Natural killer cell treated with Interleukin-12 subunit alpha and Interleukin-12 subunit beta and Interleukin-15 and Interleukin-18, amount 100 ng/mL, for 72 hours (primary cell): Measurements from ENCODE around the gene GPR142. TPM values are rescaled to one million over a fixed set of nuclear protein-coding genes. Genes with fewer than 3 reads are reported as not detected.

Experiments
- ATAC-seq, 2 donors: fragments of 150-1000 bp; cut with Tn5 transposase in 1 of 2; sonication (Bioruptor Pico), chemical (Tn5 transposase) in 1 of 2; 2 replicates each; pipeline ENCODE4 v1.10.0; 2021
- DNase-seq: peaks from one replicate; pipeline ENCODE4 v3.0.0; 2022; ENCODE audit warnings: low spot score
- H3K27ac Mint-ChIP-seq, 2 donors: 1 replicate in 1 of 2; 2 replicates in 1 of 2; pipeline ENCODE4 v1.8.0; 2022; ENCODE audit warnings: mixed read lengths in 2 of 2, mild to moderate bottlenecking in 1 of 2, moderate library complexity in 1 of 2
- H3K27me3 Mint-ChIP-seq, 2 donors: 1 replicate in 1 of 2; 2 replicates in 1 of 2; pipeline ENCODE4 v1.8.0; 2022; ENCODE audit warnings: mixed read lengths in 2 of 2
- H3K36me3 Mint-ChIP-seq: one replicate; pipeline ENCODE4 v1.8.0; 2022; ENCODE audit warnings: mixed read lengths
- H3K4me1 Mint-ChIP-seq, 2 donors: 1 replicate in 1 of 2; 2 replicates in 1 of 2; pipeline ENCODE4 v1.8.0; 2022; ENCODE audit warnings: low read depth in 2 of 2, mixed read lengths in 2 of 2, mild to moderate bottlenecking in 1 of 2
- H3K4me3 Mint-ChIP-seq: one replicate; pipeline ENCODE4 v1.8.0; 2022; ENCODE audit warnings: mixed read lengths
- H3K9me3 Mint-ChIP-seq: 2 replicates; pipeline ENCODE4 v1.8.0; 2022; ENCODE audit warnings: mixed read lengths
- total RNA-seq, 2 donors: library from RNA; stranded (reverse); gene quantifications; one replicate each; pipeline ENCODE4 v1.2.3, GENCODE V29; 2022

The GPR142 gene
- total RNA-seq, 2 donors from 2014 or later, result not detected

DNA sequence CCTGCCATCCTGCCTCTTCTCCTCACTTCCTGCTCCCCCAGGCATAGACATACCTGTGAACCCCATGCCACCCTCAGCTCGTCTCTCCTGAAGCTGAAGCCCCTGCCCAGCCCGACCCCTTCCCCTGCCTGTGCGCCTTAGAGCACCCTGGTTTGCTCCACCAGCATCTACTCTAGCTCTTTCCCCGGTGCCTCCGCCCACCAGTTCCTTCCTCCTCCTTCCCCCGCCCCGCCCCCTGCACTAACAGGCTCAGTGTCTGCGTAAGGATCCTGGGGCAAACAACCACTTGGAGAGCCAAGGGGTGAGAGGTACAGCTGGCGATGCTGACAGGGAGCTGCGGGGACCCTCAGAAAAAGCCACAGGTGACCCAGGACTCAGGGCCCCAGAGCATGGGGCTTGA lies 1.9 kb downstream of the GPR142 start:
- Mint-ChIP-seq H3K27ac (no peak overlapping the region), H3K9me3 (no peaks in the 10 kb centered on the region), H3K4me1 (peaks cover 7 to 11% of the 10 kb centered on the region in 2 donors), H3K27me3 (no peaks in the 10 kb centered on the region), H3K4me3 (peak overlapping the region; percentile 36), H3K36me3 (no peaks in the 10 kb centered on the region)
- DNase-seq (no peak), ATAC-seq (peak; percentile 47 to 66)

DNA sequence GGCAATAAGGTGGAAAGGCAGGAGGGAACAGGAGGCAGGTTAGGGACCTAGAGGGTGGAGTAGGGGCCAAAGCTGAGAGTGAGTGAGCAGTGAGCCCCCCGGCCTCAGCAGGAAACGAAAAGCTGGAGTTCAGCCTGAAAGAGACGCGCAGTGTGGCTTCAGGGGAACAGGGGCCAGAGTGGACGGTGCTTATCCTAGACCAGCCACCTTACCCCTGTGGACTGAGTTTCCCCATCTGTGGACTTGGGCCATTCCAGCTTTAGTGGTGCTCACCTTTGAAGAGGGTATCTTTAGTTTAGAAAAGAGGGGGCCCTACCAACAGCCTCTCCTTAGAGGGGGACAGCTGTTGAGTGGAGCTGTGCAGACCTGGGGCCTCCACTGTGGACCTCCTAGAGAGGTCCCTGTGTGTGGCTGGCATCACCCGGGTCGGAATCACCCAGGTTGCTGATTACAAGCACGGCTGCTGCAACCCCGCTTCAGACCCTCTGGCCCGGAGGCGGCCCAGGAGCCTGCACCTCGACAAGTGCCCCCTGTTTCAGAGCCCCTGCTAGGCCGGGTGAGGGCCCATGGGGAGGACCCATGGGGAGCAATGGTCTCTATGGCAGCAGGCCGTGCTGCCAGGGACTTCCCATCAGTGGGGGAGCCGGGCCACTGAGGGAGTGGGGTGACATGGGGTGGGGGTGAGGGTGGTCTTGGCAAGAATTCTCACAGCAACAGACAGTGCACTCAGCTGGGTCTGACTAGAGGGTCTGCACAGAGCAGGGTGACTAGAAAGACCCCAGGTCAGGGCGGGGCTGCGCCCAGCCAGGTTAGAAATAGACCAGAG lies 2.6 kb downstream of the GPR142 start:
- ATAC-seq (no peak), DNase-seq (peak; percentile 58)
- H3K9me3 Mint-ChIP-seq, result no peaks in the 10 kb centered on the region
- H3K36me3 Mint-ChIP-seq, result no peaks in the 10 kb centered on the region
- peaks cover 7 to 11% of the 10 kb centered on the region in 2 donors for H3K4me1 Mint-ChIP-seq
- no peak overlapping the region for H3K27ac Mint-ChIP-seq
- no peak overlapping the region for H3K4me3 Mint-ChIP-seq
- H3K27me3 Mint-ChIP-seq, result no peaks in the 10 kb centered on the region

DNA sequence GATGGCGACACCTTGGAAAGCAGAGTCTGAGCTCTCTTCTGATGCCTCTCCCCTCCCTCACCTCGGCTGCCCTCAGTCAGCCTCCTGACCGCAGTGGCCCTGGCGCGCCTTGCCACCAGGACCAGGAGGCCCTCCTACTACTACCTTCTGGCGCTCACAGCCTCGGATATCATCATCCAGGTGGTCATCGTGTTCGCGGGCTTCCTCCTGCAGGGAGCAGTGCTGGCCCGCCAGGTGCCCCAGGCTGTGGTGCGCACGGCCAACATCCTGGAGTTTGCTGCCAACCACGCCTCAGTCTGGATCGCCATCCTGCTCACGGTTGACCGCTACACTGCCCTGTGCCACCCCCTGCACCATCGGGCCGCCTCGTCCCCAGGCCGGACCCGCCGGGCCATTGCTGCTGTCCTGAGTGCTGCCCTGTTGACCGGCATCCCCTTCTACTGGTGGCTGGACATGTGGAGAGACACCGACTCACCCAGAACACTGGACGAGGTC lies 4.4 kb downstream of the GPR142 start:
- H3K27me3 Mint-ChIP-seq, result no peaks in the 10 kb centered on the region
- H3K27ac Mint-ChIP-seq, result no peak overlapping the region
- H3K9me3 Mint-ChIP-seq, result no peaks in the 10 kb centered on the region
- H3K4me3 Mint-ChIP-seq, result no peak overlapping the region
- H3K4me1 Mint-ChIP-seq, result peaks cover 7 to 11% of the 10 kb centered on the region in 2 donors
- H3K36me3 Mint-ChIP-seq, result no peaks in the 10 kb centered on the region
- ATAC-seq (no peak), DNase-seq (no peak)

- H3K36me3 Mint-ChIP-seq, result no peaks in the 10 kb centered on the region
- ATAC-seq (no peak), DNase-seq (peak; percentile 50)
- no peaks in the 10 kb centered on the region for H3K27me3 Mint-ChIP-seq
- no peaks in the 10 kb centered on the region for H3K9me3 Mint-ChIP-seq
- peaks cover 7 to 11% of the 10 kb centered on the region in 2 donors for H3K4me1 Mint-ChIP-seq
- H3K4me3 Mint-ChIP-seq, result no peak overlapping the region
- H3K27ac Mint-ChIP-seq, result no peak overlapping the region
Observed at GRCh38 chr17:74372426-74372825, 5.1 kb downstream of the GPR142 start.

DNA sequence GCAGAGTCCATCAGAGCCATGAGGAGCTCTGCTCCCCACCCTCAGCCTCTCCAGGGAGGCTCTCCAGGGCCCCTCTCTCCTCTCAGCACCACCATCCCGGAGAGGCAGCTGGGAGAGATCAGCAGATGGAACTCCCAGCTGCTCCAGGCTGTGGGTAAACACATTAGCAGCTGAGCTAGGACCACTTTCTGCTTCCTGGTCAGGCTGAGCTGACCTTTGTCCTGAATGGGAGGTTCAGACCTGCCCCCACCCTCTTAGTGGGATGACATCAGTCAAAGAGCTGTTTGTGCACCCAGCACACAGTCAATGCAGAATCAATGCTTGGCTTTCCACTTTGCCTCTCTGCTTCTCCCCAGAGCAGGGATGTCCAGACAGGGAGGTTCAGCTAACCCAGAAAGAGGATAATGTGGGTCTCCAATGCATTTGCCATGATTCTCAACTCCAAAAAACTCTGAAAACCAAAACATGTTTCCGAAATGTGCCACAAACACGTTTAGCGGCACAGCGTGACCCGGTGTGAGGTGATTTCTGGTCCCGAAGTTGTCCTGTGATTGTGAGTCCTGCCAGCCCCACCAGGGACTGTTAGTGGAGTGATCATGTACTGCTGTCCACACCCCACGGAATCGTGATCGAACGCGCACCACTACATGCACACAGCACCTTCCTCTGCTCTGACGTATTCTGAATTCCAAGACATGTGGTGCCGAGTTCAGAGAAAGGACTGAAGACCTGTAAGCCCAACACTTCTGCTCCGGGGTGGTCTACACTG lies 6.7 kb downstream of the GPR142 start:
- no peak overlapping the region for H3K27ac Mint-ChIP-seq
- H3K4me3 Mint-ChIP-seq, result no peak overlapping the region
- H3K27me3 Mint-ChIP-seq, result no peaks in the 10 kb centered on the region
- H3K9me3 Mint-ChIP-seq, result no peaks in the 10 kb centered on the region
- DNase-seq, result peak; percentile 28
- ATAC-seq, result no peak
- H3K4me1 Mint-ChIP-seq, result peaks cover 14 to 17% of the 10 kb centered on the region in 2 donors
- H3K36me3 Mint-ChIP-seq, result no peaks in the 10 kb centered on the region

GRCh38 chr17:74374858-74375257 lies 7.6 kb downstream of the GPR142 start:
- ATAC-seq, result no peak
- Mint-ChIP-seq H3K27ac (no peak overlapping the region), H3K9me3 (no peaks in the 10 kb centered on the region), H3K4me3 (no peak overlapping the region), H3K36me3 (no peaks in the 10 kb centered on the region), H3K4me1 (peaks cover 9 to 12% of the 10 kb centered on the region in 2 donors), H3K27me3 (no peaks in the 10 kb centered on the region)
- peak; percentile 40 for DNase-seq

DNA sequence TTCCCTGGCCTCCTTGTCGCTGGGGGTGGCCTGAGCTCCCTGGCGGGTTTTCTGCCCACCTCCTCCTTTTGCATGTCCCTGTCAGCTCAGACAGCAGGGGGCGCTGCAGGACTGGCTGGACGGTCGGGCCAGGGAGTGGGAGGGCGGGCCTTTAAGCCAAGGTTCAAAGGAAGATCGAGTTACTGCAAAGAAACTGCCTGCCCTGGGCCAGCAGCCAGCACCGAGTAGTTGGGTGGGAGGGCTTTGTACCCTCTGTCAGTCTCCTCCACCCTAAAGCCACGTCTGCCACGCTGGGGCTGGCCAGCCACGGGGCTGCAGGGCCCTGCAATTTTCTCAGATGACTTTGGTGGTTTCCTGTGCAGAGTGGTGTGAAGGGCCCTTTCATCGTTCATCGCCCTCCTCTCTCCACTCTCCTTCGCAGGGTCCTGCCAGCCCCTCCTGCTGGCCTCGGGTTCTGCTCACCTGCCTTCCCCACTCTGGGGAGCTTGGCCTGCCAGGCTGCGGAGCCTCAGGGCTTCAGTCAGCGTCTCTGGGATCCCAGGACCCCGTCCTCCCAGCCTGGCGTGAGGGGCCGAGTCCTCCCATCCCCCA lies 12.3 kb downstream of the GPR142 start:
- Mint-ChIP-seq H3K4me1 (peaks cover 9 to 25% of the 10 kb centered on the region in 2 donors), H3K27ac (no peak overlapping the region), H3K36me3 (no peaks in the 10 kb centered on the region), H3K9me3 (no peaks in the 10 kb centered on the region), H3K27me3 (no peaks in the 10 kb centered on the region), H3K4me3 (peak overlapping the region; percentile 12)
- DNase-seq, result peak; percentile 88
- ATAC-seq, result peak; percentile 86 to 89

GRCh38 chr17:74380086-74380958 lies 13.0 kb downstream of the GPR142 start:
- H3K27ac Mint-ChIP-seq, result no peak overlapping the region
- ATAC-seq, result peak; percentile 6 to 16
- H3K27me3 Mint-ChIP-seq, result no peaks in the 10 kb centered on the region
- H3K9me3 Mint-ChIP-seq, result no peaks in the 10 kb centered on the region
- H3K4me3 Mint-ChIP-seq, result peak overlapping the region; percentile 12
- peaks cover 9 to 25% of the 10 kb centered on the region in 2 donors for H3K4me1 Mint-ChIP-seq
- no peak for DNase-seq
- no peaks in the 10 kb centered on the region for H3K36me3 Mint-ChIP-seq

DNA sequence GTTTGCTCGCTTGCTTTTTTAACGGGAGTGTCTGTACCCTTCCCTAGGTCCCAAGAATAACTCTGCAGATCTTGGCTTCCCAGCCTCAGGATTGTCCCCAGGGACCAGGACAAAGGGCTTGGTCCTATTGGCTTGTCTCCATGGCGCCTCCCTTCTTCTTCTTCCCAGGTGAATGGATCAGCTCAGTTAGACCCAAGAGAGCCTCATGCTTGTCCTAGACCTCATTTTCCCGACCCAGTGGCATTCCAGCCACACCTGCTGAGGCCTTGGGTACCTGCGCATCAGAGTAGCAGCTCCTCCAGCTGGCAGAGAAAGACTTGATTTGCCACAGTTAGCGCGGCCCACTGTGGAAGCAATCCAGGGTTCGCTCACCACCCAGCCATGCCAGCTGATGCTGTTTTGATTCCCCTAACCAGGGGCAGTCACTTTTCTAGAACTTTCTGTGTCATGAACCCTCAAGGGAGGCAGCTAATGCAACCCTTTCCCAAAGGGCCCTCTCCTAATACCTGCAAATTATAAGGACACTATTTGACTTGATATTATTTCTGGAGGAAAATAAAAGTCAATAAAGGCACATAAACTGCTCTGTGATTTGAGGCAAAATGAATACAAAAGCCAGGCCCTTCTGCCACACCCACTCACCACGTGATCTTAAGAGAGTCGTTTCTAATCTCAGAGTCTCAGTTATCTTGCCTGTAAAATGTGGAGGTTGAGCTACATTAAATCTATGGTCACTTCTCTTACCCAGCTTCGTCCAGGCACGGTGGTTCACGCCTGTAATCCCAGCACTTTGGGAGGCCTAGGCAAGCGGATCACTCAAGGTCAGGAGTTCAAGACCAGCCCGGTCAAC lies 13.9 kb downstream of the GPR142 start:
- Mint-ChIP-seq H3K4me3 (no peak overlapping the region), H3K27me3 (no peaks in the 10 kb centered on the region), H3K4me1 (peaks cover 9 to 25% of the 10 kb centered on the region in 2 donors), H3K36me3 (no peaks in the 10 kb centered on the region), H3K9me3 (no peaks in the 10 kb centered on the region), H3K27ac (no peak overlapping the region)
- ATAC-seq, result no peak
- no peak for DNase-seq

GRCh38 chr17:74383141-74383540 lies 15.8 kb downstream of the GPR142 start:
- H3K27me3 Mint-ChIP-seq, result no peaks in the 10 kb centered on the region
- DNase-seq (no peak), ATAC-seq (no peak)
- H3K27ac Mint-ChIP-seq, result no peak overlapping the region
- peaks cover 2 to 19% of the 10 kb centered on the region in 2 donors for H3K4me1 Mint-ChIP-seq
- no peak overlapping the region for H3K4me3 Mint-ChIP-seq
- no peaks in the 10 kb centered on the region for H3K36me3 Mint-ChIP-seq
- H3K9me3 Mint-ChIP-seq, result no peaks in the 10 kb centered on the region

DNA sequence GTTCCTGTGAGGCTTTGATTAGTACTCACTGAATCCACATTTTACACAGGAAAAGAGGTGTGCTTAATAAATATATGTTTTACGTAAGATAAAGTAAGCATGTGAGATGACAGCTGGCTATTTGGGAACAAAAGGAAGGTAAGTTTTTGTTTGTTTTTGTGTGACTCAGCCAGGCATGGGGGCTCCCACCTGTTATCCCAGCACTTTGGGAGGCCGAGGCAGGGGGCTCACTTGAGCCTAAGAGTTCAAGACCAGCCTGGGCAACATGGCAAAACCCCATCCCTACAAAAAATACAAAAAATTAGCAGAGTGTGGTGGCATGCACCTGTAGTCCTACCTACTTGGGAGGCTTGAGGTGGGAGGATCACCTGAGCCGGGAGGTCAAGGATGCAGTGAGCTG lies 17.9 kb downstream of the GPR142 start:
- no peaks in the 10 kb centered on the region for H3K9me3 Mint-ChIP-seq
- DNase-seq (no peak), ATAC-seq (no peak)

DNA sequence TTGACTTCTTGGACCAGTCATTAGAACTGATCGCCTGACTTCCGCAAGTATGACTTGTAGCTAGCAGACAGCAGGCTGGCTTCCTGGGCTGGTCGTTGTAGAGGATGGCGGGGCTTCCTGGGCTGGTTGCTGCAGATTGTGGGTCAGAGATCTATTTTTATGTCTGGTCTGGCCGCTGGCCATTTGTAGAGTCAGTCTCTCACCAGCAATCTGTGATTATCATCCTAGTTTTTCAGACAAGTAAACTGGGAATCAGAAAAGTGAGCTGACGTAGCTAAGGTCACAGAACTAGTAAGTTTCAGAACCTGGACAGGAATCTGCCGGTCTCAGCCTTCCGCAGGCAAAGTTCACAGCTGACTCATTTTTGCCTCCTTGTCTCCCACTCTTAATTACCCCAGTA lies 19.1 kb downstream of the GPR142 start:
- Mint-ChIP-seq H3K36me3 (no peaks in the 10 kb centered on the region), H3K27me3 (no peaks in the 10 kb centered on the region), H3K4me3 (no peak overlapping the region), H3K9me3 (no peaks in the 10 kb centered on the region), H3K4me1 (peaks cover 0 to 1% of the 10 kb centered on the region in 2 donors), H3K27ac (no peak overlapping the region)
- DNase-seq, result peak; percentile 41
- no peak for ATAC-seq

More for the DNA sequence above, 17.9 kb downstream of the GPR142 start:
- peaks cover 0 to 9% of the 10 kb centered on the region in 2 donors for H3K4me1 Mint-ChIP-seq
- no peak overlapping the region for H3K4me3 Mint-ChIP-seq
- H3K27ac Mint-ChIP-seq, result no peak overlapping the region
- H3K27me3 Mint-ChIP-seq, result no peaks in the 10 kb centered on the region
- no peaks in the 10 kb centered on the region for H3K36me3 Mint-ChIP-seq
